HS-5 (cell line): ENCODE data around the gene PCSK5.
"Not testable (repeated sequence)": the region's sequence is repeated elsewhere in the genome, so short reads cannot be mapped to it uniquely, and the experiment has no call there.

Experiments
- DNase-seq: peaks from one replicate; pipeline ENCODE4 v3.0.0-alpha.2; 2012; ENCODE audit warnings: low read depth

Gene PCSK5

GRCh38 chr9:75963321-75963720 is 72.8 kb downstream of the PCSK5 start:
- DNase-seq, result not testable (repeated sequence)

GRCh38 chr9:75964427-75964826 is 74.0 kb downstream of the PCSK5 start:
- no peak for DNase-seq

DNA sequence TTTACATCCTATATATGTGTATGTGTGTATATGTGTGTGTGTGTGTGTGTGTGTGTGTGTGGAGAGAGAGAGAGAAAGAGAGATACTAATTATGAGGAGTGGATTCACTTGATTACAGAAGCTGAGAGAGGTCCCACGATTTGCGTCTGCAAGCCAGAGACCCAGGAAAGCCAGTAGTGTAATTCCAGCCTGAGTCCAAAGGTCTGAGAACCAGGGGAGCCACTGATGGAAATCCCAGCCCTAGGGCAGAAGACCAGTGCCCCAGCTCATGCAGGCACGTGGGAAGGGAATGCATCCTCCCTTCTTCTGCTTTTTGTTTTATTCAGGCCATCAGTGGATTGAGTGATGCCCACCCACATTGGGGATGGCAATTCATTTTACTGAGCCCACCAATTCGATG is 74.8 kb downstream of the PCSK5 start:
- DNase-seq, result no peak

DNA sequence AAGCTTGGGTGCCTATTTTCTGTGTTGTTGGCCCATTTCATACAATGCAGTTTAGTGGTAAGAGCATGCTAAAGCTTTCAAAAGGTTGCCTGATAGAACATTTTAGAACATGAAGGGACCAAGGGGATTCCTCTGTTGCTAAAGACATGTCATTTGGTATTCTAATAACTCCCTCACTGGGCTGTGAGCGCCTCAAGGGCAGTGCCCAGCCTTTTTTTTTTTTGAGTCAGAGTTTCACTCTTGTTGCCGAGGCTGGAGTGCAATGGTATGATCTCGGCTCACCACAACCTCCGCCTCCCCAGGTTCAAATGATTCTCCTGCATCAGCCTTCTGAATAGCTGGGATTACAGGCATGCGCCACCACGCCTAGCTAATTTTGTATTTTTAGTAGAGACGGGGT is 77.1 kb downstream of the PCSK5 start:
- no peak for DNase-seq

DNA sequence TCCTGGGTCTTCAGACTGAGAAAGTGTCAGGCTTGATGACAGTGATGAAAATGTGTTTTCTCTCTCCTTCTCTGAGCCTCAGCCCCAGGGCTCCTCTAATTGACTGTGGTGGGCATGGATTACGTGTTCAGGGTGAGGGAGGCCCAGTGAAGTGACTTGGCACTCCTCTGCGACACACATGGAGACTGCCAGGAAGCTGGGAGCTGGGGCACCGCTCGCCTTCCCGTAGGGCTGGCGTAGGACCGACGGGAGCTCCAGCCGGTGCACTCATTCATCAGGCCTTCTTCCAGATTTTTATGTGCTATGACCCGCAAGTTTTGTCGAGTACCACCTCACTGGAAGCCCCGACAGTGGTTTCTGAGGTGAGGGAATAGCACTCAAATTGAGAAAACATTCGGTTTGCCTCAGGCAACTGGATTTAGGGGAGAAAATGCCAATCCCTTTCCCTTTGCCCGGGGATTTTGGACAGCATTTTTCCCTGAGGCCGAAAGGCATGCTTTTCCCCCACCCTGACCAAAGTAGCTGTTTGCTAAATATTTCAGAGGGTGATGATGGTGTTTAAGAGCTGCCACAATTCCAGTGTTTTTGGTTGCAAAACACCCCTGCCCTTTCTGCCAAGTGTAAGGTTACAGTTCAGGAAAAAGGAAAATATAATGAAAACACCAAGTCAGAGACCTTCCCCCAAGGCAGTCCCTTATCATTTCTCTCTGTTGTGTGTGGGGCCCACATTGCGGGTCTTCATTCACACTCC is 83.7 kb downstream of the PCSK5 start:
- no peak for DNase-seq

DNA sequence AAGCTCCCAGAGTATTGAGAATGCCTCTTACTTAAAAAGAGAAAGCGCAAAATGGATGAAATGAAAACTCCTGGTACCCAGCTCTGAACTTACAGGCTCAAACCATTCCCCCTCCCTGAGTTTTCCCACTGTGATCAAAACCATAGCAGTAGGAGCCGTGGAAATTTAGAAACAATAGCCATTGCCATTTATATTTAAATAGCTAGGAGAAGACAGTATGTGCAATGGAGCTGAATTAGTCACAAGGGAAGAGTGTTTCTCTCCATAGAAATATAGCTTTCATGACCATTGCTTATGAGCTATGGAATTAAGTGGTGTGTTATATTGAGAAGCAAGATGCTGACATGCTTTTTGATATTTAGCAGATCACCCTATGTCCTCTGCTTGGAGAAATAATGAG is 84.6 kb downstream of the PCSK5 start:
- no peak for DNase-seq

DNA sequence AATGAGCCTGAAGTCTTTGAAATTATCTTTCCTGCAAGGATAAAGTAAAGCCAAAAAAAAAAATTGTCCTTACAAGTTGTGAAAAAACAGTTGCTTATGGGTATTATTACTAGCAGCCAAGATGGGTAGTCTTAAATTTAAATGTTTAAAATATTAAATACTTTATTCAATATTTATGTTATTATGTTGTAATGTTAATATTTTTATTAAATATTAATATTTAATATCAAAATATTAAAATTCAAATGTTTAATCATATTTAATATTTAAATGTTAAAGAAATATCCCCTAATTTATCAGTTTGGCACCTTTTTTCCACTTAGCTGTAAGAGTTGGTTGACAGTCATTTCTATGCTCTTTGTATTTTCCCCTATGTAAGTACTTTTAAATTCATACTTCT is 86.1 kb downstream of the PCSK5 start:
- no peak for DNase-seq

- DNase-seq, result no peak
Measured at GRCh38 chr9:75979362-75979761, 88.9 kb downstream of the PCSK5 start.

DNA sequence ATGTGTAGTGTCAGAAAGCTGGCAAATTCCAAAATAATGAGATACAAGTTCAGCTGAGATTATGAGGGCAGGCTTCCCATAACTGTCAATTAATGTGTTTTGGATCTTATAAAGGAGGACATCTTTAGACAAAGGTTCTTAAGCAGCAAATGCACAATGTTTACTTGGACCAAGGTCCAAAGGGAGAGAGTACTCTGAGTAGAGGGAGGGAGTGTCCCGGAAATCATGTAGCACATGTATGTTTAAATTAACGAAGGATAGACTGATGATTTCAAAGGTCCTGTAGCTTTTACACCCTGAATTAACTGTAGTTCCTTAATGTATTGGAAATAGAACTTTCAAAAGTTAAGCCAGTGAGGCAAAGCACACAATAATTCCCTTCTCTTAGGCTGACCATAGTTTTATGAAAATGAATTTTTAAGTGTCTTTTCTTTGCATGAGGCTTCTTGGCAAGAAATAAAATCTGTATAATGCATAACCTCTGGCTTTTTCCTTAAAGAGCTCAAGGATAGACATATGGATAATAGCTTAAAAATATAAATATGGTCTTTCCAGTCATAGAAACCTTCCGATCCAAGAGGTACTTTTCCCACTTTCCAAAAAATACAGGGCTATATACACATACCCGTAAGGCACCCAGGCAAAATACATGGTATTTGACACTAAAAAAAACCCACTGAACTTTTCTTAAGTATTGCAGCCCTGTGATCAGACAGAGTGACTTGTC is 93.0 kb downstream of the PCSK5 start:
- no peak for DNase-seq

- DNase-seq, result no peak
Measured at GRCh38 chr9:75985515-75985914, 95.0 kb downstream of the PCSK5 start.

DNA sequence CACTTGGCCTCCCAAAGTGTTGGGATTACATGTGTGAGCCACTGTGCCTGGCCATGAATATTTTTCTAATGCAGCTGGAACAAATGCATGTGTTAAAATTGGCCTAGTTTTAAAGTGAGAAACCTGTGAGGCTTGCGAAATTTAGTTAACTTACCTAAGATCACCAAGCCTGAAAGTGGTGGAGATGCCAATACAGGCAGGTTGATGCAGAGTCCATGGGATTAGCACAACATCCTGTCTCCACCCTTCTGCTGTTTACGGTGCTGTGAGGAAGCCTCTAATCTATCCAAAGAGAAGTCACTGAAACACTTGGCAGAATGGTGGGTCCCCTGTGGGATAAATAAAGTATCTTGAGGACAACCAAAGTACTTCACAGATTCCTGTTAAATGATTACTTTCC is 98.2 kb downstream of the PCSK5 start:
- no peak for DNase-seq

DNA sequence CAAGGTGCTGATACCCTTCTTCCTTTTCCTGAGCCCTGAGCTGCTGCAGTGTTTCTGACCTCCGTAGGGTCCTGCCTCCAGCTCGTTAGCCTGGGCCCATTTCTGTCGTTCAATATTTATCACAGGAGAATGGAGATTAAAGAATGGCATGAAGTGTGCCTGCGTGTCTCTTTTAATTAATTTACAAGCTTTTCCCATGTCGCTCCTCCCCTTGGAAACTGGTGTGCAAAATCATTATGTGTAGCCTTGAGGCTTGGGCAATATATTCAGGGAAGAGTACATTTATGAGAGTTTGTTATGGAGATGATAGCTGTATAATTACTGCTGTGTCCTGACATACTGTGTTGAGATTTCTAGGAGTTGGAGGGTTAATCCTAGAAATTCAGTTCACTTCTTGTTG is 99.7 kb downstream of the PCSK5 start:
- no peak for DNase-seq

DNA sequence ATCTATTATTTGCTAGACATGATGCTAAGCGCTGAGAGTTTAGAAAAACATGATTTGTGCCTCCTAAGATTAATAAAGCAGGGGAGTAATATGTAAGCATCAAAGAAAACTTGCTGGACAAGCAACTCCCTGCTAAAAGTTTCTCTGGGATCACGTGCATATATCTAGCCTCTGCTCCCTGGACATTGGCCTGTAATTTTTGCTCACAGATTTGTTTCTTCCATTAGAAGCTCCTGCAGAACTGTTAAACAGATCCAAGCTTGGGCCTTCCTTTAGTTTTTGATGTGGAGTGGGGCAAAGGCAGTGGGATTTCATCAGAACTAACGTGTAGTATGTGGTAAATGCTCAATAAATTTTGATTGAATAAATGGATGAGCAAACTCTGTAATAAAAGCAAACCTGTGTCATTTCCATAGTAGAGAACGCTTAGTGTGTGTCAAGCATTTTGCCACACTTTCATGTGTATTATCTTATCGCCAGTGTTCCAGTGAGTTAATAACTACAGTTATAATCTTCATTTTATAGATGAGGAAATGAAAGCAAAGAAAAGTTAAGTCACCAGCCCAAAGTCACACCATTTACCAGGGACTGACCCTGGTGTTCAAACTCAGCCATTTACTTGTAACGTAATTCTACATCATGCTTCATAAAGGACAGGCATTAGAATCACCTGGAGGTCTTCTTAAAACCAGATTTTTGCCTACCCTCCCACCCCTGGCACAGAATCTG is 100.3 kb downstream of the PCSK5 start:
- DNase-seq, result no peak

DNA sequence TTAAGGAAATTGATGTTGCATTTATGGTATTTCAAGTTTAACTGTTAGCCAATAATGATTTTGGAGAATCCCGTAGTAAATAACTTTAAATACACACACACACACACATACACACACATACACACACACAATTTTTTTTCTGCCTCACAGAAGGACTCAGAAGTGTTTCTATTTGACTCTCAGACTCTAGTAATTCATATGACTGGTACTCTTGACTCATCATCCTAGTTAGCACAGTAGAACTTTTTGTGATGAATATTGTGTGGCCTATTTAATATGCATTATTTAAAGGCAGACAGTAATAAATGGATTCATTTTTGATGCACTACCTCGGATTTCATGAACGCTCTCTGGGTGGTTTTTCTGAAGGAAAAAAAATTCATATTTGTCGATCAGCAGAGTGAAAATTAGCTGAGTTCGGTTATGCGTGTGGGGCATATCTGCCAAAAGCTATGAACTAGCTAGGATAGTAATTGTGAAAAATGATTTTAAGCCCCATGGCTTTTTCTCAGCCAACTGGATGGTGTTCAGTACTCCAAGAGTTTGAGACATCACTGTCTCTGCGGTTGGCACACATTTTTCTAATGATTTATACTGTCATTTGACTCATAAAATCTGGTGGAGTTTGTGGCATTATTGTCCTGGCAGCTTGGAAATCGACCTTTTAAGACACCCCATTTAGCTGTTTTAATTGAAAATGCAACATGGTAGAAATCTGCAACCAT is 102.2 kb downstream of the PCSK5 start:
- DNase-seq, result no peak

- no peak for DNase-seq
Measured at GRCh38 chr9:75993434-75993833, 103.0 kb downstream of the PCSK5 start.

DNA sequence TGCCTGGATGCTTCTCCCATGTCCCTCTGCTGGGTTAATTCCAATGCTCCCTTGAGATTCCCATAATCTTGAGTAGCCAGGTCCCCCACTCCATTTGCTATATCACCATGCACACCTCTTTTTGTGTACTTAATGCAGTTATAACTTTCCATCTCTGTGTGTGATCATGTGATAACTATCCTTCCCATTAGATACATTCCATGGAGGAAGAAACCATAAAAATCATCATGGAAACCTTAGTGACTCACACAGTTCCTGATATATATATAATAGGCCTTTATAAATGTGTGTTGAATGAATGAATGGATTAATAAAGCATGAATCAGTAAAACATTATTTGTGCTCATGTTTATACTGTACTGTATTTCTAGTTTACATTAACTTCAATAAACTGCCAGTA is 104.6 kb downstream of the PCSK5 start:
- no peak for DNase-seq

GRCh38 chr9:75996726-75997125 is 106.3 kb downstream of the PCSK5 start:
- no peak for DNase-seq

GRCh38 chr9:75997206-75997605 is 106.7 kb downstream of the PCSK5 start:
- no peak for DNase-seq

DNA sequence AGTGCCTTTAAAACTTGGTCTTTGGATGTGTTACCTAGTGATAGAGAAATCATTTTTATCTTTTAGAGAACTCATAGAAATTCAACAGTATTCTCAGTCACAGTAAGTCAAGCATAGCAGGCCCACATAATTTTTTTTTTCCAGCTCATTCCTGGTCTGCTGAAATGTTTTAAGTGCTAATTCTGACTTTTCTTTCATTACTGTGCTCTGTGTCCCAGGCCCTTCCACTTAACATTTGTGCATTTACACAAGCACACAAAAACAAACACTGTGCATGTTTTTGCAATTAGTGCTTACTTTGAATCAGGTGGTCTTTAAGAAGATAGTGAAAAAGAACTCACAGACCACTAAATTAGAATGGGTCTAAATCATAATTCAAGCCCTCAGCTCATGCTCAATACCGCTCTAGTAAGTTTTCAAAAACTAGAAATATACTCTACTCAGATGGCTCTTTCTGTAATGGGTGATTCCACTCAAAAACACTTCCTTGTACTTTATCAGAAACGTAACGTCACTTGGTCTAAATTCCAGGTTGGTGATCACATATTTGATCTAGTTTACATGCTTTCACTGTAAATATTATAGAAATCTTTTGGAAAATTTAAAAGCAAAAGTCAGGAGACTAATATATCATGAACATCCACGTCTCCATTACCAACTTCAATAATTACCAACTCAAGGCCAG is 107.8 kb downstream of the PCSK5 start:
- no peak for DNase-seq

DNA sequence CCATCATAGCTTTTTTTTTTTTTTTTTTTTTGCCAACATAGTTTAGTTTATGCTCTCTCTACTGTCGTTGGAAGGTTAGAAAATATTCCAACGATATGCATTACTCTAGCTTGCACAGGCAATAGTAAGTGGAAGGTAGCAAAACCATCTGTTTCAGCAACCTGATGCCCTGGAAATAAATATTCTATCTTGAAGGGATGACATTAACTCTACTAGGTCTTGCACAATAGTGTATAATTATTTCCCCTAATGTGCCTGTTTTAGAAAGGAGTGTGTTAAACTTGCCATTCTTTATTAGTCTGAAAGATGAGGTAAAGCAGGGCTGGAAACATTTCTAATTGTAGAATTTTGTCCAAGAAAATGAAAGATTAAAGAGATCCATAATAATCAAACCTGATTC is 111.0 kb downstream of the PCSK5 start:
- DNase-seq, result no peak

GRCh38 chr9:76003041-76003440 is 112.6 kb downstream of the PCSK5 start:
- no peak for DNase-seq

DNA sequence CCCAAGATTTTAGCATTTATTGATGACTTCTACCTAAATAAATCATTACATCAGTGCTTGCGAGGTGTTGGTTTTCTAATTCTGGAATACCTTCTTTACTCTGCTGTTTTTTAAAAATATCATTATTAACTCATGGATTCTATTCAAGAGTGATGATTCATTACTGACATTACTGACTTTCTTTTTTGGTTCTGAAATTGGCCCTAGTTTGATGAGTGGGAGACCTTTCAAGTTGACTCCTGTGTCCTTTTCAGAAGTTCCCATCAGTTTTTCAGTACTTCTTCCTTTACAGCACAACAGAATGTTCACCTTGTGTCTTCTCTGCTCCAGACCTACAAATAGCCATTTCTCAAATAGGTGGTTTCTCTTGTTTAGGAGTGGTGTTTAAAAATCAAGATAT is 114.1 kb downstream of the PCSK5 start:
- DNase-seq, result no peak
